AG04450 (cell line): ENCODE results near the gene PYGB. TPM values are rescaled to one million over a fixed set of nuclear protein-coding genes. Genes with fewer than 3 reads are reported as not detected.

ENCODE experiments used
- CTCF ChIA-PET: fragments of 300-600, 350-600 bp; formaldehyde crosslinking; extraction: SDS; loops from one replicate; lab custom pipeline; 2022; ENCODE audit warnings: antibody characterized with exemption, inconsistent platforms; lab: Charles Lee
- POLR2A ChIA-PET: fragments of 350-600 bp; formaldehyde crosslinking; extraction: SDS; loops from one replicate; lab custom pipeline; 2021; ENCODE audit warnings: antibody characterized with exemption, inconsistent platforms; lab: Yijun Ruan, JAX
- DNase-seq: peaks from one replicate; pipeline ENCODE4 v3.0.0-alpha.2; 2011; ENCODE audit warnings: low read depth, low spot score
- H3K27ac ChIP-seq: one replicate; pipeline ENCODE4 v1.5.1; 2012; ENCODE audit warnings: low read depth, low read length, control low read depth
- H3K27me3 ChIP-seq: one replicate; pipeline ENCODE4 v1.6.0; 2012; ENCODE audit warnings: low read length; ENCODE audit not compliant: control insufficient read depth, insufficient read depth
- H3K4me3 ChIP-seq: 2 replicates; pipeline ENCODE4 v1.5.1; 2011; ENCODE audit warnings: mild to moderate bottlenecking, low read depth, low read length, control low read depth
- H3K9me3 ChIP-seq: 2 replicates; pipeline ENCODE4 v1.5.1; 2012; ENCODE audit warnings: low read length; ENCODE audit not compliant: control insufficient read depth, insufficient read depth
- CTCF ChIP-seq: IDR thresholded peaks from 2 replicates; pipeline ENCODE4 v1.5.1; 2011; ENCODE audit warnings: low read depth, low read length, control low read depth, inconsistent platforms
- polyA plus RNA-seq: library from polyadenylated mRNA; depleted of rRNA; stranded (reverse); fragments of >200 nt; gene quantifications from 2 replicates; pipeline ENCODE4 v1.2.3, GENCODE V29; 2011

Gene PYGB
- polyA plus RNA-seq, 1 experiment: 43.2 TPM

GRCh38 chr20:25212242-25212641 is 35.6 kb upstream of the PYGB start:
- ChIA-PET POLR2A (no interaction called here), CTCF (no interaction called here)
- no peak for DNase-seq

GRCh38 chr20:25213566-25214425 is 34.1 kb upstream of the PYGB start:
- no peak for DNase-seq
- Histone ChIP-seq H3K27ac (no peak overlapping the region), H3K9me3 (no peaks in the 10 kb centered on the region), H3K27me3 (no peaks in the 10 kb centered on the region), H3K4me3 (no peak overlapping the region)
- TF ChIP-seq CTCF: no peak
- ChIA-PET POLR2A (no interaction called here), CTCF (no interaction called here)

More at GRCh38 chr20:25212242-25212641, 35.6 kb upstream of the PYGB start:
- Histone ChIP-seq H3K27ac (no peak overlapping the region), H3K9me3 (no peaks in the 10 kb centered on the region), H3K4me3 (no peak overlapping the region), H3K27me3 (no peaks in the 10 kb centered on the region)
- TF ChIP-seq CTCF: no peak

- no peak for TF ChIP-seq CTCF
- Histone ChIP-seq H3K9me3 (no peaks in the 10 kb centered on the region), H3K27ac (no peak overlapping the region), H3K27me3 (no peaks in the 10 kb centered on the region), H3K4me3 (no peak overlapping the region)
- ChIA-PET CTCF (no interaction called here), POLR2A (no interaction called here)
- DNase-seq: no peak
These were observed 33.5 kb upstream of the PYGB start for GRCh38 chr20:25214426-25214790.

GRCh38 chr20:25214819-25215218 is 33.1 kb upstream of the PYGB start:
- Histone ChIP-seq H3K4me3 (no peak overlapping the region), H3K27ac (no peak overlapping the region), H3K9me3 (no peaks in the 10 kb centered on the region), H3K27me3 (no peaks in the 10 kb centered on the region)
- CTCF ChIA-PET: no interaction called here
- TF ChIP-seq CTCF: no peak
- DNase-seq: no peak
- POLR2A ChIA-PET: no interaction called here

GRCh38 chr20:25215521-25215920 is 32.4 kb upstream of the PYGB start:
- ChIA-PET CTCF (no interaction called here), POLR2A (no interaction called here)
- H3K4me3 ChIP-seq: no peak overlapping the region
- no peaks in the 10 kb centered on the region for H3K27me3 ChIP-seq
- no peak overlapping the region for H3K27ac ChIP-seq
- no peaks in the 10 kb centered on the region; the same call in 1 of the 2 replicates for H3K9me3 ChIP-seq
- TF ChIP-seq CTCF: no peak
- DNase-seq: no peak
